M059J (cell line): Measurements from ENCODE around the gene WNT8A. TPM values are rescaled to one million over a fixed set of nuclear protein-coding genes. Genes with fewer than 3 reads are reported as not detected.

Source experiments
- DNase-seq: peaks from one replicate; pipeline ENCODE4 v3.0.0-alpha.2; 2012; ENCODE audit warnings: low read depth
- total RNA-seq: library from RNA; depleted of rRNA; stranded (reverse); fragments of >200 nt; shearing (Covaris generic); gene quantifications from 2 replicates; pipeline ENCODE4 v1.2.3, GENCODE V29; 2014; rRNA removed

WNT8A gene
- total RNA-seq, 1 experiment from 2014 or later = 0.12 TPM

DNA sequence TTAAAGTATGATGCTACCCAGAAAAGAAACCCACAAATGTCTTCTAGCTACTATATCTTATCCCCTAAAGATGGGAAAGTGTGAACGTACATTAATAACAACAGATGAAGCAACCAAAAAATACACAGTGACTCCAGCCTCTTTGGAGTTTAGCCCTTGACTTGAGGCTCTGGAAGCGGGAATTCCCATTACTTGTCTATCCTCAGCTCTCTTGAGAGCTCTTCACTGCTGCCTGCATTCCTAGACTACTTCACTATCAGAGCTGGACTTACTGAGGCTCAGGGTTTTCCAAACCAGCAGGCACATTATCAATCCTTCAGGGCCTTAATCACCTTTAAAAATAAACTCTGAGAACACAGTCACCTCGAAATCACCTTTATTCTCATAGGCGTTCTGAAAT, 56.4 kb downstream of the WNT8A start:
- DNase-seq = no peak

Other genes with a start within 250 kb of the WNT8A start
- gene MYOT, start 216.2 kb upstream of the WNT8A start, total RNA-seq = not detected in 2 replicates
- gene PKD2L2, start 194.6 kb upstream of the WNT8A start, total RNA-seq = 0.17 TPM in 1 of 2 replicates, not detected in the other
- 9.0 and 13.0 TPM in 2 replicates for gene FAM13B, start 51.0 kb upstream of the WNT8A start, total RNA-seq
- 0.25 and 1.8 TPM in 2 replicates for gene NME5, start 55.4 kb downstream of the WNT8A start, total RNA-seq
- 24.3 and 38.8 TPM in 2 replicates for gene BRD8, start 94.6 kb downstream of the WNT8A start, total RNA-seq
- 90.2 and 133 TPM in 2 replicates for gene KIF20A, start 95.1 kb downstream of the WNT8A start, total RNA-seq
- 41.4 and 47.6 TPM in 2 replicates for gene CDC23, start 129.3 kb downstream of the WNT8A start, total RNA-seq
- not detected in 2 replicates for gene GFRA3, start 190.6 kb downstream of the WNT8A start, total RNA-seq
- 20.5 and 28.4 TPM in 2 replicates for gene CDC25C, start 247.8 kb downstream of the WNT8A start, total RNA-seq